ENCODE data around the gene SORBS2.

The SORBS2 gene

GRCh38 chr4:185835814-185836213 lies 23.8 kb upstream of the SORBS2 start:
- TF ChIP-seq, protein P1, sequence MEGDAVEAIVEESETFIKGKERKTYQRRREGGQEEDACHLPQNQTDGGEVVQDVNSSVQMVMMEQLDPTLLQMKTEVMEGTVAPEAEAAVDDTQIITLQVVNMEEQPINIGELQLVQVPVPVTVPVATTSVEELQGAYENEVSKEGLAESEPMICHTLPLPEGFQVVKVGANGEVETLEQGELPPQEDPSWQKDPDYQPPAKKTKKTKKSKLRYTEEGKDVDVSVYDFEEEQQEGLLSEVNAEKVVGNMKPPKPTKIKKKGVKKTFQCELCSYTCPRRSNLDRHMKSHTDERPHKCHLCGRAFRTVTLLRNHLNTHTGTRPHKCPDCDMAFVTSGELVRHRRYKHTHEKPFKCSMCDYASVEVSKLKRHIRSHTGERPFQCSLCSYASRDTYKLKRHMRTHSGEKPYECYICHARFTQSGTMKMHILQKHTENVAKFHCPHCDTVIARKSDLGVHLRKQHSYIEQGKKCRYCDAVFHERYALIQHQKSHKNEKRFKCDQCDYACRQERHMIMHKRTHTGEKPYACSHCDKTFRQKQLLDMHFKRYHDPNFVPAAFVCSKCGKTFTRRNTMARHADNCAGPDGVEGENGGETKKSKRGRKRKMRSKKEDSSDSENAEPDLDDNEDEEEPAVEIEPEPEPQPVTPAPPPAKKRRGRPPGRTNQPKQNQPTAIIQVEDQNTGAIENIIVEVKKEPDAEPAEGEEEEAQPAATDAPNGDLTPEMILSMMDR (IDR thresholded peaks at IDR 0.05; ENCODE audit: insufficient read depth, low read depth, low read length, missing control alignments) = no peak
- no peak for DNase-seq (ENCODE audit: low read depth)
- H3K4me3 ChIP-seq (ENCODE audit: low read depth, low read length) = no peak overlapping the region

GRCh38 chr4:185835336-185835735 lies 23.3 kb upstream of the SORBS2 start:
- TF ChIP-seq, protein P1 (IDR thresholded peaks at IDR 0.05; ENCODE audit: insufficient read depth, low read depth, low read length, missing control alignments) = no peak
- no peak for DNase-seq (ENCODE audit: low read depth)
- H3K4me3 ChIP-seq (ENCODE audit: low read depth, low read length) = no peak overlapping the region

DNA sequence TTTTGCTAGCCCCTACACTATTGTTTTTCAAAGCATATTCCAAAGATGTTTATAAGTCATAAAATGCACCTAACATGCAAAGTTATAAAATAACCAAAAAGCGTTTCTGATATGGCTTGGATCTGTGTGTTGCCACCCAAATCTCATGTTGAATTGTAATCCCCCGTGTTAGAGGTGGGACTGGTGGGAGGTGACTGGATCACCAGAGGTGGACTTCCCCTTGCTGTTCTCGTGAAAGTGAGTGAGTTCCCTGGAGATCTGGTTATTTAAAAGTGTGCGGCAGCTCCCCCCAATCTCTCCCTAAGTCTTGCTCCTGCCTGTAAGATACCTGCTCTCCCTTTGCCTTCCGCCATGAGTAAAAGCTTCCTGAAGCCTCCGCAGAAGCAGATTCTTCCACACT lies 22.8 kb upstream of the SORBS2 start:
- H3K4me3 ChIP-seq (ENCODE audit: low read depth, low read length) = no peak overlapping the region
- TF ChIP-seq, protein P1 (IDR thresholded peaks at IDR 0.05; ENCODE audit: insufficient read depth, low read depth, low read length, missing control alignments) = no peak
- DNase-seq (ENCODE audit: low read depth) = no peak

GRCh38 chr4:185834088-185834487 lies 22.1 kb upstream of the SORBS2 start:
- TF ChIP-seq, protein P1 (IDR thresholded peaks at IDR 0.05; ENCODE audit: insufficient read depth, low read depth, low read length, missing control alignments) = no peak
- no peak for DNase-seq (ENCODE audit: low read depth)
- no peak overlapping the region for H3K4me3 ChIP-seq (ENCODE audit: low read depth, low read length)

DNA sequence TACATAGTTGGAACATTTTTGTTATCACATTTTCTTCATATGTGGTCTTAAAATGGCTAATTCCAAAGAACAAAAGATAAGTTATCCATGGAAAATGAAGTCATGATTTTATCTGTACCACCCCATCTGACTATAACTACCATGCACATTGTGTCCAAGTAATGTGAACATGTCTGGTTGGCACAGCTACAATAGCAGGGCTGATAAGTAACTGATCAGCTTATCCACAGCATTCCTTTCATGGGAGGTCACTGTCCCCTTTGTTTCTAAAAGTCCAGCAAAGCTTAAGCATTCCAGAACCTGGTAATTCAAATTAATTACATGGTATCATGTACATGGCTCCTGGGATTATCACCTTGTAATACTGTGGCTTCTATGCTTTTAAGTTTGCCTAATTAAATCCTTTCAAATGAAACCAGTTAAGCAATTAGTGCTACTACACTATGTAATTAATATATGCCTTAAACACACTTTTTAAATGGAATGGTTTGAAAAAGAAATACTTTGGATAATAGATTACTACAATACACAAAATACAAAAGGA lies 21.1 kb upstream of the SORBS2 start:
- DNase-seq (ENCODE audit: low read depth) = no peak
- TF ChIP-seq, protein P1 (IDR thresholded peaks at IDR 0.05; ENCODE audit: insufficient read depth, low read depth, low read length, missing control alignments) = no peak
- H3K4me3 ChIP-seq (ENCODE audit: low read depth, low read length) = no peak overlapping the region

DNA sequence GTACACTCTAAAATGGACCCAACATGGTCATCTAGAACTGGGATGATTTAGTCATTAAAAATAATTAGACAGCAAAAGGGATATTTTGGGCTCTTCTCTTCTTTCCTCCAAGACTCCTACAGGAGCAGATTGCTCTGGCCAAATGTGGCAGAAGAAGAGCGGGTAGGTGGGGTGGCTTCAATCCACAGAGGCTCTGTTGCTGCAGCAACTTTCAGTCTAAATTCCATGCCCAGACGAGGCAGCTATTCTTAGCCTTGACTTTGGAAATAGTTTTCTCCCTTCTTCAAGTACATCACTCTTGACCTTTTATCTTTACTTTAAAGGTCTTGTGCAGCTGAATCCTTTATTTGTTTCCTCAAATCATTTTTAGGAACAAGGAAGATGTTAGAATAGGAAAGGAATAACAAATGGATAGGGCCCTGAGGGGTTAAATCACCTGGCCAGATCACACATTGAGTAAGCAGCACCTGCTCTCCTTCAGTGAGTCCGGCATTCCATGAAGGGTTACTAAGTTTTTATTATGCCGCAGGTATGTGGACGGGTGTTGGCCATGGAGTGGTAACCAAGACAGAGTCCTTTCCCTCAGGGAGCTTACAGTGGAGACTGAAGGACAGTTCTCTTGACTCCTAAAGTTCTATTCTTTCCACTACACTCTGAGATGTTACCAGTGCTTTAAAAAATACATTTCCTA lies 19.3 kb upstream of the SORBS2 start:
- TF ChIP-seq, protein P1 (IDR thresholded peaks at IDR 0.05; ENCODE audit: insufficient read depth, low read depth, low read length, missing control alignments) = no peak
- DNase-seq (ENCODE audit: low read depth) = no peak
- H3K4me3 ChIP-seq (ENCODE audit: low read depth, low read length) = no peak overlapping the region
